Neuronal stem cell (in vitro differentiated cells): Measurements from ENCODE around the gene NR5A2.

Experiments used
- DNase-seq: peaks from one replicate; pipeline ENCODE4 v3.0.0-alpha.2; 2013; ENCODE audit warnings: low spot score
- H2AFZ ChIP-seq: one replicate; pipeline ENCODE4 v1.6.1; 2013; ENCODE audit warnings: mild to moderate bottlenecking, low read length, inconsistent platforms
- H2AK5ac ChIP-seq: 2 replicates; pipeline ENCODE4 v1.6.1; 2013; ENCODE audit warnings: low read depth, mild to moderate bottlenecking, inconsistent platforms, low read length, moderate library complexity, mixed read lengths
- H2BK120ac ChIP-seq: 2 replicates; pipeline ENCODE4 v1.6.1; 2013; ENCODE audit warnings: low read depth, mild to moderate bottlenecking, inconsistent platforms, low read length, moderate library complexity, mixed read lengths
- H2BK12ac ChIP-seq: one replicate; pipeline ENCODE4 v1.6.1; 2013; ENCODE audit warnings: low read length, inconsistent platforms
- H2BK15ac ChIP-seq: 2 replicates; pipeline ENCODE4 v1.6.1; 2013; ENCODE audit warnings: mild to moderate bottlenecking, low read length, inconsistent platforms, mixed read lengths
- H2BK5ac ChIP-seq: one replicate; pipeline ENCODE4 v1.6.1; 2013; ENCODE audit warnings: inconsistent platforms, mild to moderate bottlenecking, low read length, moderate library complexity
- H3K14ac ChIP-seq: one replicate; pipeline ENCODE4 v1.6.1; 2013; ENCODE audit warnings: low read length, inconsistent platforms
- H3K18ac ChIP-seq: 2 replicates; pipeline ENCODE4 v1.6.1; 2013; ENCODE audit warnings: low read length, inconsistent platforms
- H3K23ac ChIP-seq: 2 replicates; pipeline ENCODE4 v1.6.1; 2013; ENCODE audit warnings: low read depth, mild to moderate bottlenecking, mixed read lengths, low read length, inconsistent platforms; ENCODE audit not compliant: poor library complexity
- H3K27ac ChIP-seq: replicated peaks from 3 replicates; pipeline ENCODE4 v1.5.1; 2013; ENCODE audit warnings: low read length, inconsistent platforms
- H3K27me3 ChIP-seq, 3 experiments: 2 replicates each; pipeline ENCODE4 v1.6.1; 2013; ENCODE audit warnings: low read length in 3 of 3, mild to moderate bottlenecking in 2 of 3, inconsistent platforms in 1 of 3, low read depth in 1 of 3, mixed read lengths in 1 of 3, moderate library complexity in 1 of 3; ENCODE audit not compliant: control insufficient read depth in 3 of 3, insufficient read depth in 3 of 3
- H3K36me3 ChIP-seq, 2 donors: replicated peaks in 1 of 2; 2 replicates each; pipeline ENCODE4 v1.6.1; 2013; ENCODE audit warnings: low read length in 2 of 2; ENCODE audit not compliant: control insufficient read depth in 2 of 2, insufficient read depth in 2 of 2
- H3K4ac ChIP-seq: 2 replicates; pipeline ENCODE4 v1.6.1; 2013; ENCODE audit warnings: inconsistent platforms, mild to moderate bottlenecking, low read length, moderate library complexity
- H3K4me1 ChIP-seq, 2 donors: 1 replicate in 1 of 2; 2 replicates in 1 of 2; pipeline ENCODE4 v1.6.1; 2013; ENCODE audit warnings: low read length in 2 of 2, low read depth in 1 of 2; ENCODE audit not compliant: control insufficient read depth in 2 of 2, insufficient read depth in 1 of 2
- H3K4me2 ChIP-seq: one replicate; pipeline ENCODE4 v1.6.1; 2013; ENCODE audit warnings: mild to moderate bottlenecking, low read length, inconsistent platforms; ENCODE audit not compliant: insufficient read depth, poor library complexity, severe bottlenecking
- H3K4me3 ChIP-seq, 2 donors: 2 replicates each; pipeline ENCODE4 v1.5.1; 2013; ENCODE audit warnings: low read length in 2 of 2, mild to moderate bottlenecking in 2 of 2, inconsistent platforms in 1 of 2, moderate library complexity in 1 of 2
- H3K79me1 ChIP-seq: one replicate; pipeline ENCODE4 v1.6.1; 2013; ENCODE audit warnings: low read depth, mild to moderate bottlenecking, inconsistent platforms, low read length, moderate library complexity
- H3K9ac ChIP-seq: one replicate; pipeline ENCODE4 v1.6.1; 2013; ENCODE audit warnings: mild to moderate bottlenecking, low read depth, low read length, inconsistent platforms; ENCODE audit not compliant: poor library complexity
- H3K9me3 ChIP-seq, 2 donors: replicated peaks in 1 of 2; 2 replicates each; pipeline versions ENCODE3 to v1.6.1; 2013; ENCODE audit warnings: low read length in 2 of 2, mild to moderate bottlenecking in 2 of 2, inconsistent platforms in 1 of 2, low read depth in 1 of 2, mixed read lengths in 1 of 2, moderate library complexity in 1 of 2; ENCODE audit not compliant: control insufficient read depth in 2 of 2, insufficient read depth in 1 of 2
- H4K8ac ChIP-seq: one replicate; pipeline ENCODE4 v1.6.1; 2013; ENCODE audit warnings: low read depth, mild to moderate bottlenecking, inconsistent platforms, low read length, moderate library complexity
- H4K91ac ChIP-seq: one replicate; pipeline ENCODE4 v1.6.1; 2013; ENCODE audit warnings: low read length, low read depth, mild to moderate bottlenecking, inconsistent platforms; ENCODE audit not compliant: poor library complexity
- WGBS, 2 donors: extraction: QIAGEN DNeasy Blood & Tissue Kit; methylation state at CpG; one replicate each; pipeline ENCODE4 v1.1.7; 2013; ENCODE audit warnings: missing lambda C conversion rate in 2 of 2, mixed read lengths in 1 of 2; ENCODE audit not compliant: insufficient read length in 2 of 2, insufficient replicate concordance in 1 of 2; ENCODE audit errors: extremely low coverage in 2 of 2; 5-methylcytosine and 5-hydroxymethylcytosine counted together

NR5A2 gene

GRCh38 chr1:200096774-200097173 lies 69.3 kb downstream of the NR5A2 start:
- no CpG with 5 or more reads among the region's 3 CpGs for WGBS, 2 donors

DNA sequence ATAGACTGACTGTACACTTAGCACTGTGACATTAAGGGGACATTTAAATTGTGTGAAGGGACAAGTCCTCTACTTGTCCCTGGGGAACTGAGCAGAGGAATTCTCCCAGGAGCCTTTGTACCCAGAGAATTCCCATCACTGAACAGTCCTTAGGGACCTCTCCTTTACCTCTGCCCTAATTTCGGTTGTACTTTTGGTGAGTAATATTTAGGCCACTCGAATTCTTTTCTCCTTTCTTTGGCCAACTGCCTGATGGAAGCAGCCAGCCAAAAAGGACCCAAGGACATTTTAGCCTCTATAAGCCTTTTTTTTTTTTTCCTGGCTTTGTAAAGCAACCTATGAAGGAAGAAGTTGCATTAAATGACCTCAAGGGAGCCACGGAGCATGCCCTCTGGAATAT lies 71.5 kb downstream of the NR5A2 start:
- Histone ChIP-seq H2BK5ac (no peak overlapping the region), H3K27me3 (no peaks in the 10 kb centered on the region), H3K4ac (no peak overlapping the region), H3K4me2 (no peak overlapping the region), H2AFZ (no peak overlapping the region), H3K14ac (no peak overlapping the region), H4K91ac (no peak overlapping the region), H2BK15ac (no peak overlapping the region), H4K8ac (no peak overlapping the region), H2AK5ac (no peak overlapping the region), H2BK120ac (no peak overlapping the region), H3K4me3 (no peak overlapping the region), H3K23ac (no peak overlapping the region), H3K79me1 (no peaks in the 10 kb centered on the region), H3K18ac (no peak overlapping the region), H2BK12ac (no peak overlapping the region), H3K9ac (no peak overlapping the region), H3K27ac (no peak overlapping the region), H3K4me1 (no peaks in the 10 kb centered on the region), H3K9me3 (no peaks in the 10 kb centered on the region), H3K36me3 (no peaks in the 10 kb centered on the region)
- no peak for DNase-seq
- no CpG with 5 or more reads among the region's 3 CpGs for WGBS, 2 donors

More at GRCh38 chr1:200096774-200097173, 69.3 kb downstream of the NR5A2 start:
- Histone ChIP-seq H3K23ac (no peak overlapping the region), H3K4me3 (no peak overlapping the region), H3K9ac (no peak overlapping the region), H2AFZ (no peak overlapping the region), H4K8ac (no peak overlapping the region), H2BK120ac (no peak overlapping the region), H3K18ac (no peak overlapping the region), H3K79me1 (no peaks in the 10 kb centered on the region), H2AK5ac (no peak overlapping the region), H2BK5ac (no peak overlapping the region), H3K4me1 (no peaks in the 10 kb centered on the region), H3K4ac (no peak overlapping the region), H2BK15ac (no peak overlapping the region), H3K36me3 (no peaks in the 10 kb centered on the region), H3K9me3 (no peaks in the 10 kb centered on the region), H3K4me2 (no peak overlapping the region), H3K14ac (no peak overlapping the region), H2BK12ac (no peak overlapping the region), H3K27me3 (no peaks in the 10 kb centered on the region), H3K27ac (no peak overlapping the region), H4K91ac (no peak overlapping the region)
- no peak for DNase-seq

GRCh38 chr1:200103966-200104583 lies 76.6 kb downstream of the NR5A2 start:
- Histone ChIP-seq H3K4me3 (no peak overlapping the region), H3K9ac (no peak overlapping the region), H3K14ac (no peak overlapping the region), H3K79me1 (no peaks in the 10 kb centered on the region), H3K18ac (no peak overlapping the region), H2BK5ac (no peak overlapping the region), H3K4ac (no peak overlapping the region), H3K9me3 (no peaks in the 10 kb centered on the region), H3K4me1 (peaks cover 0 to 5% of the 10 kb centered on the region in 2 donors), H2BK120ac (no peak overlapping the region), H3K36me3 (no peaks in the 10 kb centered on the region), H2AFZ (no peak overlapping the region), H3K27ac (no peak overlapping the region), H3K27me3 (no peaks in the 10 kb centered on the region), H3K23ac (no peak overlapping the region), H4K8ac (no peak overlapping the region), H2AK5ac (no peak overlapping the region), H4K91ac (no peak overlapping the region), H3K4me2 (no peak overlapping the region), H2BK15ac (no peak overlapping the region), H2BK12ac (no peak overlapping the region)
- WGBS, 2 donors: no CpG with 5 or more reads among the region's 1 CpG
- DNase-seq: no peak

- no peak overlapping the region for H3K4me2 ChIP-seq
- H3K23ac ChIP-seq: no peak overlapping the region
- no peak overlapping the region for H3K4me3 ChIP-seq
- H3K36me3 ChIP-seq: no peaks in the 10 kb centered on the region
- H3K9me3 ChIP-seq: no peaks in the 10 kb centered on the region
- no CpG with 5 or more reads among the region's 8 CpGs for WGBS, 2 donors
- H3K18ac ChIP-seq: no peak overlapping the region
- no peak overlapping the region for H4K8ac ChIP-seq
- H2BK15ac ChIP-seq: no peak overlapping the region
- DNase-seq: no peak
- H4K91ac ChIP-seq: no peak overlapping the region
- no peaks in the 10 kb centered on the region for H3K79me1 ChIP-seq
- no peak overlapping the region for H2BK120ac ChIP-seq
- no peak overlapping the region for H2BK5ac ChIP-seq
- no peaks in the 10 kb centered on the region for H3K27me3 ChIP-seq
- H3K27ac ChIP-seq: no peak overlapping the region
- H3K4me1 ChIP-seq: peaks cover 0 to 5% of the 10 kb centered on the region in 2 donors
- no peak overlapping the region for H2AK5ac ChIP-seq
- H2AFZ ChIP-seq: peak overlapping the region; percentile 5
- H2BK12ac ChIP-seq: no peak overlapping the region
- H3K9ac ChIP-seq: no peak overlapping the region
- no peak overlapping the region for H3K4ac ChIP-seq
- H3K14ac ChIP-seq: no peak overlapping the region
Measured at GRCh38 chr1:200107004-200107470, 79.5 kb downstream of the NR5A2 start.
